Measurements from ENCODE around the gene HABP4.

HABP4 gene, protein sequence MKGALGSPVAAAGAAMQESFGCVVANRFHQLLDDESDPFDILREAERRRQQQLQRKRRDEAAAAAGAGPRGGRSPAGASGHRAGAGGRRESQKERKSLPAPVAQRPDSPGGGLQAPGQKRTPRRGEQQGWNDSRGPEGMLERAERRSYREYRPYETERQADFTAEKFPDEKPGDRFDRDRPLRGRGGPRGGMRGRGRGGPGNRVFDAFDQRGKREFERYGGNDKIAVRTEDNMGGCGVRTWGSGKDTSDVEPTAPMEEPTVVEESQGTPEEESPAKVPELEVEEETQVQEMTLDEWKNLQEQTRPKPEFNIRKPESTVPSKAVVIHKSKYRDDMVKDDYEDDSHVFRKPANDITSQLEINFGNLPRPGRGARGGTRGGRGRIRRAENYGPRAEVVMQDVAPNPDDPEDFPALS

DNA sequence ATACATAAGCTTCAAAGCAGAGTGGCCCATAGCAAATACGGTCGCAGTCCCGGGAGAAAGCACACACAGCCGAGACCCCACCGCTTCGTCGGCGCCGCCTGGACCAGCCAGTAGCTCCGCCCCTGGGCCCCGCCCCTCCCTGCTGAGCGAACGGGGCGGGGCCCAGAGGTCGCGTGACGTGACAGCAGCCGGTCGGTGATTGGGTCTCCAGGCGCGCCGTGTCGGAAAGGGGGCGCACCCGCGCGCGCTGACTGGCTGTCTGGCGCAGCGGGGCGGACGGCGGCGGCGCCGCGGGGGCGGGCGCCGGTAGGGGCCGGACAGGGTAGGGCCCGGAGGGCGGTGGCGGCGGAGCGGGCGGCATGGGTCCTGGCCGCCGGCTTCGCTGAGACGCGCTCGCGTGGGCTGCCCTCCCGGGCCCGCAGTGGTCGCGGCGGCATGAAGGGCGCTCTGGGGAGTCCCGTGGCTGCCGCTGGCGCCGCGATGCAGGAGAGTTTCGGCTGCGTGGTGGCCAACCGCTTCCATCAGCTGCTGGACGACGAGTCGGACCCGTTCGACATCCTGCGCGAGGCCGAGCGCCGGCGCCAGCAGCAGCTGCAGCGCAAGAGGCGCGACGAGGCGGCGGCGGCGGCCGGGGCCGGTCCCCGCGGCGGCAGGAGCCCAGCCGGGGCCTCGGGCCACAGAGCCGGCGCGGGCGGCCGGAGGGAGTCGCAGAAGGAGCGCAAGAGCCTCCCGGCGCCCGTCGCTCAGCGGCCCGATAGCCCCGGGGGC lies at the start of gene HABP4:
TSS of gene HABP4 (plus strand) at position 325 of the 768 bp plus-strand sequence. CDS start at position 436, 111 bp downstream.
- peak; percentile 97 to 98 for DNase-seq

DNA sequence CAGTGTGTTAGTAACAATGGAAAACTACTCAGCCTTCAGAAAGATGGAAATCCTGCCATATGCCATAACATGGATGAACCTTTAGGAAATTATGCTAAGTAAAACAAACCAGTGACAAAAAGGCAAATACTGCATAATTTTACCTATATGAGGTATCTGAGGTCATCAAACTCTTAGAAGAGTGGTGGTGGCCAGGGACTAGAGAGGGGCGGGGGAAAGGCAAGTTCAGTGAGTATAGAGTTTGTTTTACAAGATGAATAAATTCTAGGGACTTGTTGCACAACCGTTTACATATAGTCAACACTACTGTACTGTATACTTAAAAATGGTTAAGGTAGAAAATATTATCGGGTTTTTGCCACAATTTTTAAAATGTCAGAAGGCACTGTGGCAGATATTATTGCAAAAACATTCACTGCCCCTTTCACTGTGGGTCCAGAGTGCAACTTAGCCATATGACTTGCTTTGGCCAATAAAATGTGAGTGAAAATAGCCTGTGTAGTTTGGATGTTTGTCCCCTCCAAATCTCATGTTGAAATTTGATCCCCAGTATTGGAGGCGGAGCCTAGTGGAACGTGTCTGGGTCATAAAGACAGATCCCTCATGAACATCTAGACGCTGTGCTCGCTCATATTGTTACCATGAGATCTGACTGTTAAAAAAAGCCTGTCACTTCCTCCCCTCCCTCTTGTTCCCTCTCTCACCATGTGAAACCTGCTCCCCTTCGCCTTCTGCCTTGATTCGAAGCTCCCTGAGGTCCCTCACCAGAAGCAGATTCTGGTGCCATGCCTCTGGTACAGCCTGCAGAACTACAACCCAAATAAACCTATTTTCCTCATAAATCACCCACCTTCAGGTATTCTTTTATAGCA lies 41.3 kb upstream of the HABP4 start:
- no peak for DNase-seq

DNA sequence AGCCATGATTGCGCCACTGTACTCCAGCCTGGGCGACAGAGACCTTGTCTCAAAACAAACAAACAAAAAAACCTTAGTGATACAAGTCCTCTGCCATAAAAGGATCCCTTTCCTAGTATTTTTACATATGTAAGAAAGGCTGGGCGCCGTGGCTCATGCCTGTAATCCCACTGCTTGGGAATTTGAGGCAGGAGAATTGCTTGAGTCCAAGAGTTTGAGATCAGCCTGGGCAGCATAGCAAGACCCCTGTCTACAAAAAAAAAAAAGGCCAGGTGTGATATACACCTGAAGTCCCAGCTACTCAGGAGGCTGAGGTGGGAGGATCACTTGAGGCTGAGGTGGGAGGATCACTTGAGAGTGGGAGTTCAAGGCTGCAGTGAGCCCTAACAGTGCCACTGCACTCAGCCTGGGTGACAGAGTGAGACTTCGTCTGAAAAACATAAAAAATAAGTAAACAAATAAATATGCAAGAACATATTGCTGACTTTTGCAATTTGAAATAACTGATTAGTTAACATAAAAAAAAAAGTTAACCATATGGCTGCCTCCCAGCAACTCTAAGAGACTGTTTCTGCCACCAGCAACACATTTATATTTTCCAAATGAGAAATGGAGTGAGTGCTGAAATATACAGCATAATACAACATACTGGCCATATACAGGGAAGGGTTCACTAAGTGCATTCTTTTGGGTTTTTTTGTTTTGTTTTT lies 38.7 kb upstream of the HABP4 start:
- DNase-seq, result no peak

DNA sequence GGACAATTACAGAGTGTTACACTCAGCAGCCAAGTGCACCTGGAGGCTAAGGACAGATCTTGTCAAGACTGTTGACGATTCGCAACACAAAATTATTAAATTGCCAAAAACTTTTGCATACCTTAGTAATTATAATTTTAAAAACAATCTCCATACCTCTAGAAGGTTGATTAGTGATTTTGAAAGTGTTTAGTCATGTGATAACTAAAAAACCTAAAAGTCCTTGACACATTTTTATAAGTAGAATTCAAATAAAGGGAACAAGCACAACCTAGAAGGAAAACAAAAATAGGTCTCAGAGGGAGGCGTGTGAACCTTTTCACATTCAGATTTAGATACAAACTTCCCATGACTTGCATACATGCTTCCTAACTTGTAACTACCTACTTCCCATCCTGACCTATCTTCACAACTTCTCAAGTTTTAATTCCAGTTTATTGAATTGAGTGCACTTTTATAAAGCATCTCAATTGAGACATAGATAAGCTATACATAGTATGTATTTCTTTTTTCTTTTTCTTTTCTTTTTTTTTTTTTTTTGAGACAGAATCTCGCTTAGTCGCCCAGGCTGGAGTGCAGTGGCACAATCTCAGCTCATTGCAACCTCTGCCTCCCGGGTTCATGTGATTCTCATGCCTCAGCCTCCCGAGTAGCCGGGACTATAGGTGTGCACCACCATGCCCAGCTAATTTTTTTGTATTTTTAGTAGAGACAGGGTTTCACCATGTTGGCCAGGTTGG lies 37.6 kb upstream of the HABP4 start:
- no peak for DNase-seq

DNA sequence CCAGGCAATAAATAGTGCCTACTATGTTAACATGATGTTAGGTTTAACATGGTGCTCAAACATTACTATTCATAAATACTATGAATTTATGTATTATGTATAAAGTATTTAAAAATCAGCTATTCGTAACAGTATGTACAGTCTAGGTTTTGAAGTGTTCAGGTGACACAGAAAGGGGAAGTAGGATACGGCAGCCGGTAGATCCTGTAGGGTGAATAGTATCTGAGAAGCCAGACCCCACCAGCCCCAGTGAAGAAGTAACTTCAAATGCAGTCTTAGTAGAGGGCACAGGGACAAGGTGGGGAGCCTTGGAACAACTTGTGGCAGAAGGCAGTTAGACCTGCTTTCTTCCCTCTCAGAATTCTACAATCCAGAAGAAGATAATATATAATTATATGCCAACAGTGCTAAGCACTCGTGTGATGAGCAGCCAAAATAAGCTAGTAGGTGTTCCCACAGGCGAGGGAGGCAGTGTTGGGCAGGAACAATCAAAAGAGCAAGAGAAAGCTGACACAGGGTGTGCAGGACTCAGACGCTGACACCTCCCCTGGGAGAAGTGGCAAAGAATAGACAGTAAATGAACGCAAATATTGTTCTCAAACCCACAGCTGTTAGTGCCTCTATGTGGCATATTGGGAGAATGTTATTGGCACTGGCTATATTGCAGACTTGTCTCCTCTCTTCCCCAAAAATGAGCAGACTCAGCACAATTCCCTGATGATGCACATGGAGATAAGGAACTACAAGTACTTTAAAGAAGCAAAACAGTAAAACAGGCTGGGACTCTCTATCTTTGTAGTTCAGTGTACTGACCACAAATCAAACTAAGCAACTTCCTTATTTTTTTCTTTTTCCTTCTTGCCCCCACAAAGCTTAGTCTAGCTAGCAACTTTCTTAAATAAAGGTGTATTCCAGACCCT lies 36.4 kb upstream of the HABP4 start:
- DNase-seq, result no peak

- peak; percentile 92 to 94 for DNase-seq
These were observed 32.9 kb upstream of the HABP4 start for GRCh38 chr9:96417051-96417586.

- DNase-seq, result peak; percentile 44 to 45
These were observed 32.3 kb upstream of the HABP4 start for GRCh38 chr9:96417661-96418082.

- DNase-seq, result peak; percentile 92 to 97
These were observed 31.7 kb upstream of the HABP4 start, which contains the start of gene ZNF367 for GRCh38 chr9:96418083-96418919. Gene ZNF367 (minus strand): TSS chr9:96418370. CDS start chr9:96418032, 338 bp downstream.

DNA sequence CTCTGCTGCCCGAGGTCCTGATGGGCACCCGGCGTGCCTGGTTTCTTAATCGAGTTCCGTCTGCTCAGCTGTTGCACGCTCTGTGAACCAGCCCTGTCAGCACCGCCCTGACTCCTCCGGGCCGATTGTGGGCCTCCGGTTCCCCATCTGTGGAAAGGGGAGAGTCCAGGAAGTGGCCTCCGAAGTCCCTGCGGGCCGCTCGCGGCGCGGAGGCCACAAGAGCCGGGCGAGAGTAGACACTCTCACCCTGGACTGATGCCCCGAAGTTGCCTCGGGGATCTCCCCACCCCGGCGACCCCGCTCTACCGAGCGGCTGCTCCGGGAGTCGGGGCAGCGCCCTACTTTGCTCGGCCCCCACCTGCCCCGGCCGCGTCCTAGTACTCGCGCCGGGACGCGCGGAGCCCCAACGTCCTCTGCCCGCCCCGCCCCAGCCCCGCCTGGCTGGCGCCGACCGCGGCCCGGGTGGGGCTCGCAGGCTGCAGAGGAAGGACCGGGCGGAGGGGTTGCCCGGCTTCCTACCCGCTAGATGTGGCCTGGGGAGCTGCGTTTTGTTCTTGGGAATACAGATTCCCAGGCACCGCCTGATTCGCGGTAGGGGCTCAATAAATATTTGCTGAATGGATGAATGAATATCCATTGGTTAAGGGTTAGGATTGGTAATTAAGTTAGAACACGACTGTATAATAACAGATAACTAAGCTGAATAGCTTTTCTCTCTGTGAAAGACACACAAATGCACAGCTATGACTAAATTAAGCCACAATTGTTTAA lies 30.9 kb upstream of the HABP4 start:
- DNase-seq, result peak; percentile 50 to 70

DNA sequence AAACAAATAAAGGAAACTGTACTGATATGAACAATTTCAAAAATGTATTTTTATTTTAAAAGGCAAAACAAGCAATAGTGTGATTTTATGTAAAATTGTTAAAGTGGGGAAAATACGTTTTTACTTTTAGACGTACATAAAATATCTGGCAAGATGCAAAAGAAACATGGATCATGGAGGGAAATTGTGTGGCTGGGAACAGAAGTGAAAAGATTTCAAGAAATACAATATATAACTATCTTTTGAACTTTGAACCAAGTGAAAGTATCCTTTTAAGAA lies 30.3 kb upstream of the HABP4 start:
- no peak for DNase-seq

- DNase-seq, result peak in 1 of 2 donors; percentile 27
These were observed 29.3 kb upstream of the HABP4 start for GRCh38 chr9:96420468-96421219.

DNA sequence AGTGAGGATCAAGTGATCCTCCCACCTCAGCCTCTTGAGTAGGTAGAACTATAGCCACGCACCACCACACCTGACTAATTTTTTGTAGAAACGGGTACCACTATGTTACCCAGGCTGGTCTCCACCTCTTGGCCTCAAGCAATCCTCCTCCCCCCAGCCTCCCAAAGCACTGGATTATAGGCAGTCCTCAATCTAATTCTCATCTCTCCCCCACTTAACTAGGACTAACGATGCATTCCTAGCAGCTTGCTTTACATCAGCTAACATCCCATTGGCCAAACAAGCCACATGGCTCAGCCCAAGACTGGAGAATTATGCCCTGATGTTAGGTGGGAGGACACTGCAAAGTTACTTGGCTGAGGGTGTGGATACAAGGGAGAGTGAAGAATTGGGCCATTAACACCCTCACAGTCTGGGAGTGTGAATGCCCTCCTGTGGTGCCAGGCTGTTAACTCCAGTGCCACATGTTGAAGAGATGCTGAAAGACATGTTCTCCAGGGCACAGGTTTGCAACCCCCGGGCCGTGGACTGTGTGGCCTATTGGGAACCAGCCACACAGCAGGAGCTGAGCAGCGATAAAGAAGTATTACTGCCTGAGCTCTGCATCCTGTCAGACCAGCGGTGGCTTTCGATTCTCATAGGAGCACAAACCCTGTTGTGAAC lies 26.5 kb upstream of the HABP4 start:
- no peak for DNase-seq

GRCh38 chr9:96423985-96424336 lies 26.0 kb upstream of the HABP4 start:
- no peak for DNase-seq

- no peak for DNase-seq
These were observed 24.3 kb upstream of the HABP4 start for GRCh38 chr9:96425500-96426169.

DNA sequence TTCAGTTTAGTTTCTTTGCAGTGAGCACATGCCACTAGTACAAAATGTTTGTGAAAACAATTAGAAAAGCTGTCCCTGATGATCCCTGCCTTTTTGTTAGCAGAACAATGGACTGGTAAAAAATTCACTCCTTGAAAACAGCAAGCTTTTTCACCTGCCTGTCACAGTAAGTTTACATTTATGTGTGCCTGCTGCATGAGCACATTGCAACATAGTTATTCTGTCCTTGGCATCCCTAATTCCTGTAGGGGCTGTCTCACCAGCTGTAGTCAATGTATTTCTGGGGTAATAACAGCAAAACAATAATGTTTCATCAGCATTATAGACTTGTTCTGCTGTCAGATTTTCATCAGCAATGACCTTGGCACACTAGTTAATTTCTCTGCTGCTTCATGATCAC lies 20.2 kb upstream of the HABP4 start:
- no peak for DNase-seq

- no peak for DNase-seq
These were observed 19.6 kb upstream of the HABP4 start for GRCh38 chr9:96430377-96430776.

DNA sequence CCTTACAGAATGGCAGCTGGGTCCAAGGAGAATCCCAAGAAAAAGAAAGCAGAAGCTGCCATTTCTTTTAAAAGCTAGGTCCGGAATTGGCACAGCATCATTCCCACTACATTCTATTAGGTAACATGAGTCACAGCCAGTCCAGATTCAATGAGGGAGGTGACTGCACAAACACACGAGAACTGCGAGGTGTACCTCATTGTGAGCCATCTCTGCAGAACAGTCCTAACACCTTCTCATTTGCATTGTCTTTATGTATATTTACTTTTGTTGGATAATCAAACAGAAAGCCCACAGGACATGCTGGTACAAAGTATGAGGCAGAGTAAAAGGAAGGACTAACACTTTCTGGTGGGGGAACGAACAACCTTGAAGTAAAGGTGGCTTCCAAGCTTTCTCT lies 14.6 kb upstream of the HABP4 start:
- no peak for DNase-seq
